GM23248 (cell line): Measurements from ENCODE around the gene ZNF592. TPM values are rescaled to one million over a fixed set of nuclear protein-coding genes. Genes with fewer than 3 reads are reported as not detected.

Experiments
- DNase-seq: peaks from one replicate; pipeline ENCODE4 v3.0.0-alpha.2; 2015
- H2AFZ ChIP-seq: fragments of 200-600 bp; sonication (generic); 2 replicates; pipeline ENCODE4 v1.6.1; 2016; ENCODE audit warnings: antibody characterized with exemption
- H3F3A ChIP-seq: fragments of 200-600 bp; sonication (generic); 2 replicates; pipeline ENCODE4 v1.6.1; 2016; ENCODE audit warnings: mild to moderate bottlenecking, antibody characterized with exemption, mixed run types; ENCODE audit not compliant: insufficient read depth
- H3K27ac ChIP-seq: fragments of 200-600 bp; sonication (generic); 2 replicates; pipeline ENCODE4 v1.5.1; 2016; ENCODE audit warnings: mild to moderate bottlenecking
- H3K27me3 ChIP-seq: fragments of 200-600 bp; sonication (generic); replicated peaks from 2 replicates; pipeline ENCODE4 v1.6.1; 2016; ENCODE audit warnings: mild to moderate bottlenecking; ENCODE audit not compliant: insufficient read depth
- H3K36me3 ChIP-seq: fragments of 200-600 bp; sonication (generic); 2 replicates; pipeline ENCODE4 v1.6.1; 2016; ENCODE audit warnings: low read depth, mild to moderate bottlenecking
- H3K4me1 ChIP-seq: fragments of 200-600 bp; sonication (generic); 2 replicates; pipeline ENCODE4 v1.6.1; 2016; ENCODE audit warnings: mild to moderate bottlenecking; ENCODE audit not compliant: insufficient read depth
- H3K4me2 ChIP-seq: fragments of 200-600 bp; sonication (generic); one replicate; pipeline ENCODE4 v1.6.1; 2016; ENCODE audit warnings: mild to moderate bottlenecking; ENCODE audit not compliant: unreplicated experiment
- H3K4me3 ChIP-seq: fragments of 200-600 bp; sonication (generic); 2 replicates; pipeline ENCODE4 v1.5.1; 2016; ENCODE audit warnings: mild to moderate bottlenecking
- H3K79me2 ChIP-seq: fragments of 200-600 bp; sonication (generic); 2 replicates; pipeline ENCODE4 v1.6.1; 2016; ENCODE audit warnings: mild to moderate bottlenecking; ENCODE audit not compliant: insufficient read depth
- H3K9ac ChIP-seq: fragments of 200-600 bp; sonication (generic); 2 replicates; pipeline ENCODE4 v1.6.1; 2016; ENCODE audit warnings: mild to moderate bottlenecking
- H3K9me2 ChIP-seq: fragments of 200-600 bp; sonication (generic); 2 replicates; pipeline ENCODE4 v1.6.1; 2016; ENCODE audit warnings: mixed run types, mild to moderate bottlenecking, moderate library complexity; ENCODE audit not compliant: insufficient read depth
- H3K9me3 ChIP-seq: fragments of 200-600 bp; sonication (generic); one replicate; pipeline ENCODE4 v1.6.1; 2017; ENCODE audit warnings: low read depth
- H4K20me1 ChIP-seq: fragments of 200-600 bp; sonication (generic); 2 replicates; pipeline ENCODE4 v1.6.0; 2016; ENCODE audit not compliant: insufficient read depth
- EZH2 ChIP-seq: fragments of 200-600 bp; sonication (generic); IDR thresholded peaks from 2 replicates; pipeline ENCODE4 v1.6.1; 2018; ENCODE audit warnings: antibody characterized with exemption, mild to moderate bottlenecking; ENCODE audit not compliant: insufficient read depth, poor library complexity, severe bottlenecking
- EZH2phosphoT487 ChIP-seq: fragments of 200-600 bp; sonication (generic); IDR thresholded peaks from 2 replicates; pipeline ENCODE4 v1.6.1; 2018; ENCODE audit warnings: antibody characterized with exemption, moderate library complexity, mild to moderate bottlenecking, low read depth; ENCODE audit not compliant: insufficient read depth
- WGBS, 2 experiments: methylation state at CpG; one replicate each; pipeline ENCODE4 v1.1.6; 2015 to 2017; ENCODE audit warnings: low lambda C conversion rate in 2 of 2, low coverage in 1 of 2; ENCODE audit errors: missing lambda C conversion rate in 2 of 2; 5-methylcytosine and 5-hydroxymethylcytosine counted together
- in situ Hi-C: fragments of 300-500 bp; cut with MboI; formaldehyde crosslinking; loops from 2 replicates; pipeline ENCODE4 v1.15.0; 2020
- polyA plus RNA-seq: library from polyadenylated mRNA; unstranded; fragments of >200 nt; fragmentation: Nextera tagmentation; extraction: Ambion mirVana; gene quantifications from 2 replicates; pipeline ENCODE4 v1.2.1, GENCODE V29; 2016
- small RNA-seq: library from RNA; depleted of rRNA; stranded (forward); fragments of <200 nt; gene quantifications from one replicate; pipeline ENCODE3, GENCODE V24; 2014; ENCODE audit warnings: low read depth, low replicate concordance
- total RNA-seq: library from RNA; depleted of rRNA; stranded (reverse); fragments of >200 nt; shearing (Covaris generic); gene quantifications from 2 replicates; pipeline ENCODE4 v1.2.3, GENCODE V29; 2014; rRNA removed

The ZNF592 gene
- total and polyA plus RNA-seq, 2 experiments from 2014 or later = 7.4 to 9.8 TPM

DNA sequence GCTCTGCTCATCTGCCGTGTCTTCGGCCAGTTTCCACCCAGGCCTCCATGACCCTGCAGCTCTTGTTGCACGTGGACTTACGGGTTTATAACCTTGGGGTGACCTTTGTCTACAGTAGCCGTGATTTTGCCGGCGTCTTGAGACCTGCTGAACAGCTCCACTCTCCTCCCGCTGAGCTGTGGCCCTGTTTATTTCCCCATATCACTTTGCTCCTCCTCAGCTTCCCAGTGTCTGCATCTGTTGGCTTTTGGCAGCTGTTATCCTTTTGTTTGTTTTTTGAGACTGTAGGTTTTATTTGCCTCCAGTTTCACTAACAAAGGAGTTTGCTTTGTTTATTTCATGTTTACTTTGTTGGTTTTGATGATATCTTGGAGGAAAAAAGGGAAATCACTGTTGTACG is 106.7 kb downstream of the ZNF592 start:
- no peaks in the 10 kb centered on the region for H3K79me2 ChIP-seq
- no peaks in the 10 kb centered on the region for H3K9me2 ChIP-seq
- no peaks in the 10 kb centered on the region for H3F3A ChIP-seq
- no peaks in the 10 kb centered on the region for H4K20me1 ChIP-seq
- WGBS, 2 experiments = 92 to 97% methylated on average over 9 of the region's 9 CpGs
- no peak for DNase-seq
- H3K36me3 ChIP-seq = no peaks in the 10 kb centered on the region
- no peaks in the 10 kb centered on the region for H3K4me1 ChIP-seq
- no peak overlapping the region for H3K4me2 ChIP-seq
- no peak overlapping the region for H3K4me3 ChIP-seq
- TF ChIP-seq EZH2 (no peak), EZH2phosphoT487 (no peak)
- no peak overlapping the region for H3K9ac ChIP-seq
- in situ Hi-C loops = no loop called here
- no peaks in the 10 kb centered on the region for H3K27me3 ChIP-seq
- no peak overlapping the region for H2AFZ ChIP-seq
- no peaks in the 10 kb centered on the region for H3K9me3 ChIP-seq
- no peak overlapping the region for H3K27ac ChIP-seq

DNA sequence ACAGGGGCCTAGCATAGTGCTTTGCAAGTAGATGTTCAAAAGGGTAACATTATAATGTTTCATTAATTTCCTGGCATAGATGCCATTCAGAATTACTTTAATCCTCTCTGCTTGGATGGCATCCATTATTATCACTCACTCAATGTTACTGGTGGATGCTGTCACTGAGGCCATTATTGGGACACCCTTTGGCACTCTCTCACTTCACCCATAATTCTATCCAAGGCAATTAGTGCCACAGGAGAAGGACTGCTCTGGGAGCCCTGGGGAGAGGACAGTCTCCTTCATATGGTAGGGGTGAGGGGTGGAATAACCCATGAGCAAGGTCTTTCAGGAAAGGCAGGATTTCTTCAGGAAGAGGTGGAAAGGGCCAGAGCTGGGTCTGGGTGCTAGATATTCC is 107.4 kb downstream of the ZNF592 start:
- no peaks in the 10 kb centered on the region for H4K20me1 ChIP-seq
- H3K4me3 ChIP-seq = no peak overlapping the region
- H3K4me1 ChIP-seq = no peaks in the 10 kb centered on the region

More for the DNA sequence above, 107.4 kb downstream of the ZNF592 start:
- no peak overlapping the region for H3K9ac ChIP-seq
- in situ Hi-C loops = no loop called here
- no peaks in the 10 kb centered on the region for H3K9me2 ChIP-seq
- H3K27ac ChIP-seq = no peak overlapping the region
- no peaks in the 10 kb centered on the region for H3K36me3 ChIP-seq
- H2AFZ ChIP-seq = no peak overlapping the region
- no peaks in the 10 kb centered on the region for H3K9me3 ChIP-seq
- H3K27me3 ChIP-seq = no peaks in the 10 kb centered on the region
- no peaks in the 10 kb centered on the region for H3K79me2 ChIP-seq
- TF ChIP-seq EZH2phosphoT487 (no peak), EZH2 (no peak)
- H3K4me2 ChIP-seq = no peak overlapping the region
- no peaks in the 10 kb centered on the region for H3F3A ChIP-seq
- no peak for DNase-seq

Small RNAs within 50 kb of the gene (small RNA-seq; reads per million reads assigned to genes)
- gene RF00402 = not detected

Other genes starting within 250 kb of the ZNF592 start
- 3.4 and 15.0 TPM in 2 replicates for gene ZSCAN2, start 147.6 kb upstream of the ZNF592 start, total RNA-seq
- 2.8 and 2.9 TPM in 2 replicates for gene ZSCAN2, start 147.6 kb upstream of the ZNF592 start, polyA plus RNA-seq
- gene WDR73, start 94.3 kb upstream of the ZNF592 start, total RNA-seq = 26.0 and 31.9 TPM in 2 replicates
- gene WDR73, start 94.3 kb upstream of the ZNF592 start, polyA plus RNA-seq = 25.2 and 25.6 TPM in 2 replicates
- 7.7 and 14.0 TPM in 2 replicates for gene NMB, start 90.4 kb upstream of the ZNF592 start, total RNA-seq
- gene NMB, start 90.4 kb upstream of the ZNF592 start, polyA plus RNA-seq = 8.2 and 11.1 TPM in 2 replicates
- gene SEC11A, start 32.5 kb upstream of the ZNF592 start, total RNA-seq = 223 and 257 TPM in 2 replicates
- 214 and 217 TPM in 2 replicates for gene SEC11A, start 32.5 kb upstream of the ZNF592 start, polyA plus RNA-seq
- 0.13 and 5.0 TPM in 2 replicates for gene ALPK3, start 68.8 kb downstream of the ZNF592 start, total RNA-seq
- 0.04 TPM in 1 of 2 replicates, not detected in the other for gene ALPK3, start 68.8 kb downstream of the ZNF592 start, polyA plus RNA-seq
- gene SLC28A1, start 136.1 kb downstream of the ZNF592 start, total RNA-seq = not detected in 2 replicates
- gene SLC28A1, start 136.1 kb downstream of the ZNF592 start, polyA plus RNA-seq = not detected in 2 replicates
- 22.7 and 28.5 TPM in 2 replicates for gene PDE8A, start 233.3 kb downstream of the ZNF592 start, total RNA-seq
- gene PDE8A, start 233.3 kb downstream of the ZNF592 start, polyA plus RNA-seq = 13.9 and 14.0 TPM in 2 replicates